GM18520 (cell line): ENCODE measurements around the gene NID2.

ENCODE experiments used
- ATAC-seq: cut with Tn5 transposase; IDR thresholded peaks from one replicate; pipeline ENCODE4 v1.9.1; 2021; ENCODE audit not compliant: unreplicated experiment

The NID2 gene

GRCh38 chr14:52068615-52069306, at the start of gene NID2:
NID2 (minus strand) TSS chr14:52069059; CDS start chr14:52068994, 65 bp downstream.
- no peak for ATAC-seq

- no peak for ATAC-seq
Observed at GRCh38 chr14:52117111-52117832, 48.4 kb upstream of the NID2 start.

- no peak for ATAC-seq
Observed at GRCh38 chr14:52115286-52115685, 46.4 kb upstream of the NID2 start.

- ATAC-seq = no peak
Observed at GRCh38 chr14:52112336-52113018, 43.6 kb upstream of the NID2 start.

GRCh38 chr14:52111583-52111982, 42.7 kb upstream of the NID2 start:
- no peak for ATAC-seq

GRCh38 chr14:52110441-52111086, 41.7 kb upstream of the NID2 start:
- ATAC-seq = no peak

- ATAC-seq = no peak
Observed at GRCh38 chr14:52108823-52109222, 40.0 kb upstream of the NID2 start.

GRCh38 chr14:52106840-52107239, 38.0 kb upstream of the NID2 start:
- no peak for ATAC-seq

GRCh38 chr14:52103416-52103815, 34.6 kb upstream of the NID2 start:
- ATAC-seq = no peak

GRCh38 chr14:52095794-52096193, 26.9 kb upstream of the NID2 start:
- no peak for ATAC-seq

- ATAC-seq = no peak
Observed at GRCh38 chr14:52095336-52095735, 26.5 kb upstream of the NID2 start.

- ATAC-seq = no peak
Observed at GRCh38 chr14:52094546-52095271, 25.9 kb upstream of the NID2 start.

- ATAC-seq = no peak
Observed at GRCh38 chr14:52091928-52092327, 23.1 kb upstream of the NID2 start.

GRCh38 chr14:52090936-52091335, 22.1 kb upstream of the NID2 start:
- ATAC-seq = no peak

GRCh38 chr14:52089218-52089617, 20.4 kb upstream of the NID2 start:
- no peak for ATAC-seq

GRCh38 chr14:52086711-52087110, 17.9 kb upstream of the NID2 start:
- ATAC-seq = no peak

- ATAC-seq = no peak
Observed at GRCh38 chr14:52082903-52083302, 14.0 kb upstream of the NID2 start.

GRCh38 chr14:52081964-52082363, 13.1 kb upstream of the NID2 start:
- ATAC-seq = no peak

GRCh38 chr14:52080808-52081755, 12.2 kb upstream of the NID2 start:
- ATAC-seq = no peak
